Uterus (tissue), 2 donors: ENCODE data around the gene CMKLR1.

ENCODE experiments used
- POLR2A ChIP-seq, 2 donors: fragments of 450-650 bp; IDR thresholded peaks; one replicate each; pipeline ENCODE4 v1.6.1; 2016; ENCODE audit warnings: antibody characterized with exemption in 2 of 2, mild to moderate bottlenecking in 1 of 2, moderate library complexity in 1 of 2
- TF ChIP-seq, protein P1 (sequence below), 4 experiments: fragments of 200-600 bp in 2 of 4; fragments of 450-650 bp in 2 of 4; sonication (generic) in 2 of 4; IDR thresholded peaks; one replicate each; pipeline ENCODE4 v1.5.1; 2016 to 2019; ENCODE audit warnings: antibody characterized with exemption in 4 of 4, mild to moderate bottlenecking in 2 of 4, moderate library complexity in 1 of 4

DNA sequence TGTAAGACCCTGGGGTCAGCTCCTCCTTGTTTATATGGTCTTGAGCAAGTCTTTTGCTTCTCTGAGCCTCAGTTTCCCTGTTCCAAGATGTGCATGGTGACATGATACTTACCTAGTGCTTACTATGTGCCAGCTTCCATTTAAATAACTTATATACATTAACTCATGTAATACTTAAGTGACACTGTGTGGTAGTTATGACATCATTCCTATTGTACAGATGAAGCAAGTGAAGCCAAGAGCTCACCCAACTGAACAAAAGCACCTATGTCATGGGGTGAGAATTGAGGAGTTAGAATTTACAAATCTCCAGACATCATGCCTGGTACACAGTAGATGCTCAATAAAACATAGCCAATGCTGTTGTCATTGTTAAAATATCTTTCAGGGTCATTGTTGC lies 41.3 kb upstream of the CMKLR1 start:
- TF ChIP-seq, protein P1, sequence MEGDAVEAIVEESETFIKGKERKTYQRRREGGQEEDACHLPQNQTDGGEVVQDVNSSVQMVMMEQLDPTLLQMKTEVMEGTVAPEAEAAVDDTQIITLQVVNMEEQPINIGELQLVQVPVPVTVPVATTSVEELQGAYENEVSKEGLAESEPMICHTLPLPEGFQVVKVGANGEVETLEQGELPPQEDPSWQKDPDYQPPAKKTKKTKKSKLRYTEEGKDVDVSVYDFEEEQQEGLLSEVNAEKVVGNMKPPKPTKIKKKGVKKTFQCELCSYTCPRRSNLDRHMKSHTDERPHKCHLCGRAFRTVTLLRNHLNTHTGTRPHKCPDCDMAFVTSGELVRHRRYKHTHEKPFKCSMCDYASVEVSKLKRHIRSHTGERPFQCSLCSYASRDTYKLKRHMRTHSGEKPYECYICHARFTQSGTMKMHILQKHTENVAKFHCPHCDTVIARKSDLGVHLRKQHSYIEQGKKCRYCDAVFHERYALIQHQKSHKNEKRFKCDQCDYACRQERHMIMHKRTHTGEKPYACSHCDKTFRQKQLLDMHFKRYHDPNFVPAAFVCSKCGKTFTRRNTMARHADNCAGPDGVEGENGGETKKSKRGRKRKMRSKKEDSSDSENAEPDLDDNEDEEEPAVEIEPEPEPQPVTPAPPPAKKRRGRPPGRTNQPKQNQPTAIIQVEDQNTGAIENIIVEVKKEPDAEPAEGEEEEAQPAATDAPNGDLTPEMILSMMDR (IDR thresholded peaks at IDR 0.05) = no peak
- no peak for TF ChIP-seq POLR2A (IDR thresholded peaks at IDR 0.05)
